ENCODE data around the gene LAT. TPM values are rescaled to one million over a fixed set of nuclear protein-coding genes. Genes with fewer than 3 reads are reported as not detected.
"Not testable (repeated sequence)": the region's sequence is repeated elsewhere in the genome, so short reads cannot be mapped to it uniquely, and the experiment has no call there.

LAT gene
- total RNA-seq, 1 donor from 2014 or later, result 3.0 TPM

GRCh38 chr16:28977703-28978662 lies 6.9 kb upstream of the LAT start:
- no peak for DNase-seq (ENCODE audit: extremely low read depth, low read depth, low spot score)

GRCh38 chr16:28980330-28980729 lies 4.5 kb upstream of the LAT start:
- not testable (repeated sequence) for DNase-seq (ENCODE audit: extremely low read depth, low read depth, low spot score)

DNA sequence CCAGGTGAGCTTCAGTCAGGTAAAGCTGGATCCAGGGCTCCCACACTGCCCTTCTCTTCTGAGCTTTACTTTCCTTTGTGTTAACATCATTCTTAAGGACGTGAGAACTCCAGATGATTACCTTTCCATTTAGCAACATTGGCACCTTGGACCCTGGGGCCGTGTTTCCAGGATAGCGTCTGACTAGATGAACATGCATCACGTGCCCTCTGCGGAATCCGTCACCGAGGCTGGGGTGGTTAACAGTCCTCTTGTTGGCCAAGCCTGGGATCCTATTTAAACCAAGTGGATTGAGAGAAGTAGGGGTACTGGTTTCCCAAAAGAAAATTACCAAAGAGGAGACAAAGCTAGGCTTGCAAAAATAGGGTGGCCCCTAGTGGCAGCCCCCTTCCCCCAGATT lies 3.9 kb upstream of the LAT start:
- no peak for DNase-seq (ENCODE audit: extremely low read depth, low read depth, low spot score)

GRCh38 chr16:28981517-28981916 lies 3.3 kb upstream of the LAT start:
- DNase-seq (ENCODE audit: extremely low read depth, low read depth, low spot score), result no peak

GRCh38 chr16:28982418-28982817 lies 2.4 kb upstream of the LAT start:
- no peak for DNase-seq (ENCODE audit: extremely low read depth, low read depth, low spot score)

DNA sequence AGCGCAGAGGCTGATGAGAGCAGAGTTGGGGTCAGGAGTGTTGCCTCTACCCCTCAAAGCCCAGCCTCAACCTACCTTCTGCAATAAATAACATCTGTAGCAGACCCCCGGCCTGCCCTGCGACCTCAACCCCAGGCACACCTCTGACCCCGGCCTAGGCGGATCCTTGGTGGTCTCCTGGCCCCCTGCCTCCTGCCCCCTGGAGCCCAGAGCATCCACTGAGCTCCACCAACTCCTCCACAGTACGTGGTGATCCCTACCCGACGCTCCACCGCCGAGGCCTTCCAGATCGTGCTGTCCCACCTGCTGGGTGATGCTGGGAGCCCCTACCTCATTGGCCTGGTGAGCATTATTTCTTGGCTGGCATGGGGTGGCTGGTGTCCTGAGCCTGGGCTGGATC lies 1.9 kb upstream of the LAT start:
- no peak for DNase-seq (ENCODE audit: extremely low read depth, low read depth, low spot score)

DNA sequence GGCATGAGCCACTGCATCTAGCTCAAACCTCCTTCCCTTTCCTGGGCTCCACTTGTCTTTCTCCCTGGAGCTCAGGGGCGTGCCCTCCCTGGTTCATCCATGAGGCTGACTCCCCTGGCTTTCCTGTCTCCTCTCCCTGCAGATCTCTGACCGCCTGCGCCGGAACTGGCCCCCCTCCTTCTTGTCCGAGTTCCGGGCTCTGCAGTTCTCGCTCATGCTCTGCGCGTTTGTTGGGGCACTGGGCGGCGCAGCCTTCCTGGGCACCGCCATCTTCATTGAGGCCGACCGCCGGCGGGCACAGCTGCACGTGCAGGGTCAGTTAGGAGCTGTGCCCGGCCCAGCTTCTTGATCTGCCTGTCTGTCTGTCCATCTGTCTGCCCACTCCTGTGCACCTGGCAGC lies 1.2 kb upstream of the LAT start:
- DNase-seq (ENCODE audit: extremely low read depth, low read depth, low spot score), result no peak

DNA sequence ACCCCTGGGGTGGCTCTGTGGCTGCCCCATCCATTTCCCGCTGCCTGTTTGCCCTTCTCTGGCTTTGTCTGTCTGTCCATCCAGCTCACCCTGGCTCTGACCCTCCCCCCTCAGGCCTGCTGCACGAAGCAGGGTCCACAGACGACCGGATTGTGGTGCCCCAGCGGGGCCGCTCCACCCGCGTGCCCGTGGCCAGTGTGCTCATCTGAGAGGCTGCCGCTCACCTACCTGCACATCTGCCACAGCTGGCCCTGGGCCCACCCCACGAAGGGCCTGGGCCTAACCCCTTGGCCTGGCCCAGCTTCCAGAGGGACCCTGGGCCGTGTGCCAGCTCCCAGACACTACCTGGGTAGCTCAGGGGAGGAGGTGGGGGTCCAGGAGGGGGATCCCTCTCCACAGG lies 761 bp upstream of the LAT start:
- no peak for DNase-seq (ENCODE audit: extremely low read depth, low read depth, low spot score)

DNA sequence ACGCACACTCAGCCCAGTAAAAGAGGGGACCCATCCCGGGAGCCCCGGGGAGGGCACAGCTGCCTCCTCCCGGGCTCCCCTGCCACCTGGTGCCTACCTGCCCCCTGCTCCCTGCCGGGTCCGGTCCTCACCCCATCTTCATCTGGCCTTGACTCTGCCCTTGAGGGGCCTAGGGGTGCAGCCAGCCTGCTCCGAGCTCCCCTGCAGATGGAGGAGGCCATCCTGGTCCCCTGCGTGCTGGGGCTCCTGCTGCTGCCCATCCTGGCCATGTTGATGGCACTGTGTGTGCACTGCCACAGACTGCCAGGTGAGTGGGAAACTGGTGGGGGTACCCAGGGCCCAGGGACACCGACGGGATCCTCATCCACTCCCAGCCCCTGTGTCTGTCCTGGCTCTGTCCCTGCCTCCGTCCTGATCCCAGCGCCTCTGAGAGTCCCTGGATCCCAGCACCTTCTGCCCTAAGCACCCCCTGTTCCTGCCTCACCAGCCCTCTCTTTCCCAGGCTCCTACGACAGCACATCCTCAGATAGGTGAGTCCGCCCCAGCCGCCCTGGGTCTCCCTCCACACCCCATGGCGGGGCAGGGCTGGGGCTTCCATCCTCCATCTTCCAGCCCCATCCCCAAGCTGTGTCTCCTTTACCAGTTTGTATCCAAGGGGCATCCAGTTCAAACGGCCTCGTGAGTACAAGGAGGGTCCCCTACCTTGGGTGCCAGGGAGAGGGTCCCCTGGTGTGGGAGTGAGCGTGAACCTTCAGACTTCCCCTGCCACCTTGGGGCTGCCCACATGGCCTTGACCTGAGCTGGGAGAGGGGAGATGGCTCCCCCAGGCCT lies 574 bp downstream of the LAT start:
- no peak for DNase-seq (ENCODE audit: extremely low read depth, low read depth, low spot score)

DNA sequence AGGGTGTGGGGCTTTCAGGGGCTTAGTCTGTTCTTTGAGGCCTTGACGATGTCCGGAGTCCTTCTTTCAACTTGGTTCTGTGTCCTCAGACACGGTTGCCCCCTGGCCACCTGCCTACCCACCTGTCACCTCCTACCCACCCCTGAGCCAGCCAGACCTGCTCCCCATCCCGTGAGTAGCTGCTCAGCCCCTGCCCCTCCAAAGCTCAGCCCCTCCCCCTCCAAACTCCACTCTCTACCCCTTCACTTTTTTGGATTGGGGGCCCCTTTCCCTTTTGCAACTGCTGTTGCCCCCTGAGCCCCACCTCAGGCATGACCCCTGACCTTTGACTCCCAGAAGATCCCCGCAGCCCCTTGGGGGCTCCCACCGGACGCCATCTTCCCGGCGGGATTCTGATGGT lies 1.2 kb downstream of the LAT start:
- no peak for DNase-seq (ENCODE audit: extremely low read depth, low read depth, low spot score)

DNA sequence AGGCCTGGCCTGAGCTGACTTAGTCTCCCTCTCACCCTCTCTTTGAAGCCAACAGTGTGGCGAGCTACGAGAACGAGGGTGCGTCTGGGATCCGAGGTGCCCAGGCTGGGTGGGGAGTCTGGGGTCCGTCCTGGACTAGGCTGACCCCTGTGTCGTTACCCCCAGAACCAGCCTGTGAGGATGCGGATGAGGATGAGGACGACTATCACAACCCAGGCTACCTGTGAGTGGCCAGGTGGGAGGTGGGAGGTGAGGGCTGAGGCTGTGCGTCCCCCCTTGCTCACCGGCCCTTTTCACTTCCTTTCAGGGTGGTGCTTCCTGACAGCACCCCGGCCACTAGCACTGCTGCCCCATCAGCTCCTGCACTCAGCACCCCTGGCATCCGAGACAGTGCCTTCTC lies 1.6 kb downstream of the LAT start:
- no peak for DNase-seq (ENCODE audit: extremely low read depth, low read depth, low spot score)

- no peak for DNase-seq (ENCODE audit: extremely low read depth, low read depth, low spot score)
Measured at GRCh38 chr16:28987170-28987853, 2.5 kb downstream of the LAT start.

GRCh38 chr16:28989363-28989762 lies 4.5 kb downstream of the LAT start:
- no peak for DNase-seq (ENCODE audit: extremely low read depth, low read depth, low spot score)

DNA sequence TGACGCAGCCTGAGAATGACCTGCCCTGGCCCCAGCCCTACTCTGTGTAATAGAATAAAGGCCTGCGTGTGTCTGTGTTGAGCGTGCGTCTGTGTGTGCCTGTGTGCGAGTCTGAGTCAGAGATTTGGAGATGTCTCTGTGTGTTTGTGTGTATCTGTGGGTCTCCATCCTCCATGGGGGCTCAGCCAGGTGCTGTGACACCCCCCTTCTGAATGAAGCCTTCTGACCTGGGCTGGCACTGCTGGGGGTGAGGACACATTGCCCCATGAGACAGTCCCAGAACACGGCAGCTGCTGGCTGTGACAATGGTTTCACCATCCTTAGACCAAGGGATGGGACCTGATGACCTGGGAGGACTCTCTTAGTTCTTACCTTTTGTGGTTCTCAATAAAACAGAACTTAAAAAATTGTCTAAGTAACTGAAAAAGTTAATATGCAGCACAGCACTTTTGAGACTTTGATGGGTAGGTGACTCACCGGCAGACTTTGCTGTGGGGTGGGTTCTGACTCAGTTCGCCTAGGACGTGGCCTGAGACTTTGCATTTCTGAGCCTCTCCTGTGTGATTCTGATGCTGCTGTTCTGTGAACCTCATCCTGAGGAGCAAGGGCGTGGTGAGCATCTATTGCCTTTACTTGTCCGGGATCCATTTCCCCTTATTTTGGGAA lies 5.7 kb downstream of the LAT start:
- no peak for DNase-seq (ENCODE audit: extremely low read depth, low read depth, low spot score)

- DNase-seq (ENCODE audit: extremely low read depth, low read depth, low spot score), result no peak
Measured at GRCh38 chr16:28991687-28992086, 6.8 kb downstream of the LAT start.

GRCh38 chr16:28992496-28992895 lies 7.6 kb downstream of the LAT start:
- no peak for DNase-seq (ENCODE audit: extremely low read depth, low read depth, low spot score)

- DNase-seq (ENCODE audit: extremely low read depth, low read depth, low spot score), result no peak
Measured at GRCh38 chr16:28998837-28999236, 14.0 kb downstream of the LAT start.

- DNase-seq (ENCODE audit: extremely low read depth, low read depth, low spot score), result no peak
Measured at GRCh38 chr16:28999577-28999976, 14.7 kb downstream of the LAT start.

DNA sequence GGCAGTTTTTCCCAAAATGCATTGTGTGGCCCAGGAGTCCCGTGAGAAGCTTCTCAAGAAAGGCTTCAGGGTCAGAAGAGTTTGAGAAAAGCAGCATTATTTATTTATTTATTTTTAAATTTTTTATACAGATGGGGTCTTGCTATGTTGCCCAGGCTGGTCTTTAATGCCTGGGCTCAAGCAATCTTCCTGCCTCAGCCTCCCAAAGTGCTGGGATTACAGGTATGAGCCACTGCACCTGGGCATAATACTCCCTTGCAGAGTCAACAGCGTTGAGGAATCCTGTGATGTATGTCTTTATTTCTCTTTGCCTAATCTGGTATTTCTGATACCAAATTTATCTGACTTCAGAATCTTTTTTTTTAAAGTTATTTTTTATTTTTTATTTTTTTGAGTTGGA lies 15.2 kb downstream of the LAT start:
- DNase-seq (ENCODE audit: extremely low read depth, low read depth, low spot score), result no peak

- DNase-seq (ENCODE audit: extremely low read depth, low read depth, low spot score), result not testable (repeated sequence)
Measured at GRCh38 chr16:29004496-29005139, 19.8 kb downstream of the LAT start.
